H4 (cell line): ENCODE results near the gene KCTD13. TPM values are rescaled to one million over a fixed set of nuclear protein-coding genes. Genes with fewer than 3 reads are reported as not detected.
A peak's percentile ranks its signal among the peaks of the same experiment; 100 is the strongest.
"Not testable (repeated sequence)": the region's sequence is repeated elsewhere in the genome, so short reads cannot be mapped to it uniquely, and the experiment has no call there.

Source experiments
- DNase-seq: peaks from one replicate; pipeline ENCODE4 v3.0.0-alpha.2; 2015; ENCODE audit warnings: low spot score
- total RNA-seq: library from RNA; depleted of rRNA; stranded (reverse); fragments of >200 nt; shearing (Covaris generic); gene quantifications from 2 replicates; pipeline ENCODE4 v1.2.3, GENCODE V29; 2014

KCTD13 gene
- total RNA-seq, 1 experiment from 2014 or later: 3.3 TPM

GRCh38 chr16:29878172-29878571 is 47.9 kb downstream of the KCTD13 start:
- DNase-seq: no peak

GRCh38 chr16:29877266-29877961 is 48.6 kb downstream of the KCTD13 start:
- DNase-seq: no peak

GRCh38 chr16:29876594-29877249 is 49.3 kb downstream of the KCTD13 start:
- no peak for DNase-seq

- no peak for DNase-seq
These were observed 49.8 kb downstream of the KCTD13 start for GRCh38 chr16:29876217-29876593.

GRCh38 chr16:29875206-29875605 is 50.8 kb downstream of the KCTD13 start:
- no peak for DNase-seq

- no peak for DNase-seq
These were observed 52.7 kb downstream of the KCTD13 start for GRCh38 chr16:29873319-29873718.

- no peak for DNase-seq
These were observed 54.0 kb downstream of the KCTD13 start for GRCh38 chr16:29871822-29872546.

- not testable (repeated sequence) for DNase-seq
These were observed 57.0 kb downstream of the KCTD13 start for GRCh38 chr16:29869067-29869466.

- DNase-seq: no peak
These were observed 57.5 kb downstream of the KCTD13 start for GRCh38 chr16:29868396-29869009.

- no peak for DNase-seq
These were observed 61.8 kb downstream of the KCTD13 start for GRCh38 chr16:29864205-29864604.

GRCh38 chr16:29863669-29863984 is 62.4 kb downstream of the KCTD13 start:
- no peak for DNase-seq

- peak; percentile 95 for DNase-seq
These were observed 63.0 kb downstream of the KCTD13 start, which contains the start of gene CDIPT for GRCh38 chr16:29862884-29863668. Gene CDIPT (minus strand): TSS chr16:29863226. CDS start chr16:29862857, 369 bp downstream.

- no peak for DNase-seq
These were observed 63.6 kb downstream of the KCTD13 start for GRCh38 chr16:29862383-29862883.

GRCh38 chr16:29860218-29860617 is 65.8 kb downstream of the KCTD13 start:
- no peak for DNase-seq

GRCh38 chr16:29858974-29859373 is 67.1 kb downstream of the KCTD13 start:
- DNase-seq: no peak

GRCh38 chr16:29858149-29858849 is 67.7 kb downstream of the KCTD13 start:
- no peak for DNase-seq

GRCh38 chr16:29857133-29857760 is 68.8 kb downstream of the KCTD13 start:
- DNase-seq: no peak
